Liver (tissue), 9 donors: ENCODE results near the gene GVQW3. TPM values are rescaled to one million over a fixed set of nuclear protein-coding genes. Genes with fewer than 3 reads are reported as not detected.

Experiments
- DNase-seq: peaks from one replicate; pipeline ENCODE4 v3.0.0-alpha.2; 2017; ENCODE audit warnings: low spot score
- H3K27ac ChIP-seq, 2 donors: one replicate each; pipeline ENCODE4 v1.7.0; 2013; ENCODE audit warnings: inconsistent platforms in 2 of 2, low read length in 2 of 2, control low read depth in 1 of 2, low read depth in 1 of 2, mild to moderate bottlenecking in 1 of 2
- H3K27me3 ChIP-seq, 4 donors: one replicate each; pipeline versions ENCODE4 v1.6.1 to v1.7.0; 2013; ENCODE audit warnings: low read length in 3 of 4, inconsistent platforms in 1 of 4, mild to moderate bottlenecking in 1 of 4, moderate library complexity in 1 of 4; ENCODE audit not compliant: control insufficient read depth in 4 of 4, insufficient read depth in 4 of 4
- H3K36me3 ChIP-seq, 4 donors: one replicate each; pipeline versions ENCODE4 v1.6.1 to v1.7.0; 2013; ENCODE audit warnings: low read length in 3 of 4, mild to moderate bottlenecking in 3 of 4, low read depth in 1 of 4, moderate library complexity in 1 of 4; ENCODE audit not compliant: control insufficient read depth in 4 of 4, insufficient read depth in 3 of 4
- H3K4me1 ChIP-seq, 4 donors: one replicate each; pipeline versions ENCODE4 v1.6.1 to v1.7.0; 2013; ENCODE audit warnings: low read length in 3 of 4, mild to moderate bottlenecking in 3 of 4, moderate library complexity in 1 of 4; ENCODE audit not compliant: control insufficient read depth in 4 of 4, insufficient read depth in 4 of 4
- H3K4me3 ChIP-seq, 3 donors: one replicate each; pipeline versions ENCODE4 v1.6.1 to v1.7.0; 2013; ENCODE audit warnings: low read length in 3 of 3, control low read depth in 1 of 3, low read depth in 1 of 3, mild to moderate bottlenecking in 1 of 3
- H3K9ac ChIP-seq, 2 donors: one replicate each; pipeline ENCODE4 v1.7.0; 2013; ENCODE audit warnings: low read length in 2 of 2, mild to moderate bottlenecking in 2 of 2, moderate library complexity in 2 of 2, control low read depth in 1 of 2, low read depth in 1 of 2
- H3K9me3 ChIP-seq, 4 donors: one replicate each; pipeline versions ENCODE4 v1.6.1 to v1.7.0; 2013; ENCODE audit warnings: low read length in 3 of 4; ENCODE audit not compliant: control insufficient read depth in 4 of 4
- CTCF ChIP-seq: fragments of 150-350 bp; IDR thresholded peaks from 2 replicates; pipeline ENCODE4 v1.5.1; 2017; ENCODE audit warnings: improper control_type of control experiment, low read depth, low read length; ENCODE audit not compliant: missing input control
- FOXA1 ChIP-seq: IDR thresholded peaks from 2 replicates; pipeline ENCODE4 v1.6.1; 2016; ENCODE audit warnings: antibody characterized with exemption
- GABPA ChIP-seq, 2 donors: IDR thresholded peaks in 1 of 2; conservative IDR thresholded peaks in 1 of 2; 2 replicates each; pipeline ENCODE4 v1.6.1; 2016; ENCODE audit warnings: antibody characterized with exemption in 2 of 2, mild to moderate bottlenecking in 1 of 2, moderate library complexity in 1 of 2
- HNF4A ChIP-seq, 2 donors: conservative IDR thresholded peaks; 2 replicates each; pipeline ENCODE4 v1.6.1; 2016; ENCODE audit warnings: antibody characterized with exemption in 2 of 2, mild to moderate bottlenecking in 2 of 2
- NR2F2 ChIP-seq: IDR thresholded peaks from 2 replicates; pipeline ENCODE4 v1.6.1; 2016; ENCODE audit warnings: antibody characterized with exemption
- RAD21 ChIP-seq, 2 donors: IDR thresholded peaks; 2 replicates each; pipeline ENCODE4 v1.6.1; 2016; ENCODE audit warnings: antibody characterized with exemption in 2 of 2, mild to moderate bottlenecking in 2 of 2
- REST ChIP-seq: IDR thresholded peaks from 2 replicates; pipeline ENCODE4 v1.6.1; 2016; ENCODE audit warnings: antibody characterized with exemption, mild to moderate bottlenecking
- RXRA ChIP-seq, 2 donors: IDR thresholded peaks; 2 replicates each; pipeline ENCODE4 v1.6.1; 2017 to 2018; ENCODE audit warnings: antibody characterized with exemption in 2 of 2, mild to moderate bottlenecking in 1 of 2
- SP1 ChIP-seq: IDR thresholded peaks from 2 replicates; pipeline ENCODE4 v1.6.1; 2018; ENCODE audit warnings: antibody characterized with exemption, mild to moderate bottlenecking
- TAF1 ChIP-seq: conservative IDR thresholded peaks from 2 replicates; pipeline ENCODE4 v1.6.1; 2016; ENCODE audit warnings: antibody characterized with exemption, mild to moderate bottlenecking
- YY1 ChIP-seq: IDR thresholded peaks from 2 replicates; pipeline ENCODE4 v1.6.1; 2016; ENCODE audit warnings: antibody characterized with exemption, mild to moderate bottlenecking
- ZBTB33 ChIP-seq: IDR thresholded peaks from 2 replicates; pipeline ENCODE4 v1.6.1; 2016; ENCODE audit warnings: antibody characterized with exemption
- WGBS: extraction: QIAGEN DNeasy Blood & Tissue Kit; methylation state at CpG from one replicate; pipeline ENCODE4 v1.1.7; 2013; 5-methylcytosine and 5-hydroxymethylcytosine counted together
- polyA plus RNA-seq, 2 donors: library from polyadenylated mRNA; stranded (reverse) in 1 of 2; unstranded in 1 of 2; fragments of 200-250 nt in 1 of 2; fragments of >200 nt in 1 of 2; fragmentation: Nextera tagmentation in 1 of 2; extraction: Ambion mirVana in 1 of 2; gene quantifications; one replicate each; pipeline versions ENCODE4 v1.2.1 to v1.2.3, GENCODE V29; 2013 to 2015
- total RNA-seq, 2 donors: library from RNA; depleted of rRNA; stranded (reverse); fragments of >200 nt; gene quantifications; one replicate each; pipeline ENCODE4 v1.2.3, GENCODE V29; 2014
- TF ChIP-seq, protein P1 (sequence below): IDR thresholded peaks from 2 replicates; pipeline ENCODE4 v1.6.1; 2016; ENCODE audit warnings: antibody characterized with exemption
- donor health status: healthy.
- donor health status: healthy.
- donor health status: healthy.
- donor health status: healthy.
- donor health status: healthy.

Gene GVQW3
- total and polyA plus RNA-seq, 4 donors, result 0.18 to 1.3 (median 0.65) TPM

DNA sequence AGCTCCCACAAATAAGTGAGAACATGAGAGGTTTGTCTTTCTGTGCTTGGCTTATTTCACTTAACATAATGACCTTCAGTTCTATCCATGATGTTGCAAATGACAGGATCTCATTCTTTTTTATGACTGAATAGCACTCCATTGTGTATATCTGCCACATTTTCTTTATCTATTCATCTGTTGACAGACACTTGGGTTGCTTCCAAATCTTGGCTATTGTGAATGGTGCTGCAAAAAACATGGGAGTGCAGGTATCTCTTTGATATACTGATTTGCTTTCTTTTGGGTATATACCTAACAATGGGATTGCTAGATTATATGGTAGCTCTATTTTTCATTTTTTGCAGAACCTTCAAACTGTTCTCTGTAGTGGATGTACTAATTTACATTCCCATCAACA, 13.3 kb downstream of the GVQW3 start:
- H3K9me3 ChIP-seq, result no peaks in the 10 kb centered on the region
- TF ChIP-seq GABPA (IDR thresholded peaks at IDR 0.05 in 1 of 2, conservative IDR thresholded peaks at IDR 0.05 in 1 of 2) (no peak), CTCF (no peak), YY1 (no peak), ZBTB33 (no peak), RXRA (IDR thresholded peaks at IDR 0.05) (no peak), HNF4A (conservative IDR thresholded peaks at IDR 0.05) (no peak), NR2F2 (no peak), SP1 (no peak), FOXA1 (no peak), RAD21 (IDR thresholded peaks at IDR 0.05) (no peak), REST (no peak), TAF1 (no peak)
- TF ChIP-seq, protein P1, sequence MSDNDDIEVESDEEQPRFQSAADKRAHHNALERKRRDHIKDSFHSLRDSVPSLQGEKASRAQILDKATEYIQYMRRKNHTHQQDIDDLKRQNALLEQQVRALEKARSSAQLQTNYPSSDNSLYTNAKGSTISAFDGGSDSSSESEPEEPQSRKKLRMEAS, result no peak
- H3K4me3 ChIP-seq, result no peak overlapping the region
- no peaks in the 10 kb centered on the region for H3K36me3 ChIP-seq
- no peak for DNase-seq
- H3K27ac ChIP-seq, result no peak overlapping the region
- H3K27me3 ChIP-seq, result no peaks in the 10 kb centered on the region
- H3K4me1 ChIP-seq, result no peaks in the 10 kb centered on the region
- no peak overlapping the region for H3K9ac ChIP-seq

- Histone ChIP-seq H3K9ac (no peak overlapping the region), H3K9me3 (no peaks in the 10 kb centered on the region), H3K36me3 (no peaks in the 10 kb centered on the region), H3K27ac (no peak overlapping the region), H3K27me3 (no peaks in the 10 kb centered on the region), H3K4me3 (no peak overlapping the region), H3K4me1 (no peaks in the 10 kb centered on the region)
- TF ChIP-seq SP1, result no peak
- WGBS, result 97% methylated on average over 1 of the region's 1 CpG
- no peak for DNase-seq
Measured at GRCh38 chr11:76395296-76395695, 14.2 kb downstream of the GVQW3 start.
